HG02763 (cell line): ENCODE results near the gene CISH.
A peak's percentile ranks its signal among the peaks of the same experiment; 100 is the strongest.

Experiments
- ATAC-seq: cut with Tn5 transposase; IDR thresholded peaks from one replicate; pipeline ENCODE4 v1.9.1; 2021; ENCODE audit warnings: mild to moderate bottlenecking, moderate library complexity; ENCODE audit not compliant: unreplicated experiment

The CISH gene

DNA sequence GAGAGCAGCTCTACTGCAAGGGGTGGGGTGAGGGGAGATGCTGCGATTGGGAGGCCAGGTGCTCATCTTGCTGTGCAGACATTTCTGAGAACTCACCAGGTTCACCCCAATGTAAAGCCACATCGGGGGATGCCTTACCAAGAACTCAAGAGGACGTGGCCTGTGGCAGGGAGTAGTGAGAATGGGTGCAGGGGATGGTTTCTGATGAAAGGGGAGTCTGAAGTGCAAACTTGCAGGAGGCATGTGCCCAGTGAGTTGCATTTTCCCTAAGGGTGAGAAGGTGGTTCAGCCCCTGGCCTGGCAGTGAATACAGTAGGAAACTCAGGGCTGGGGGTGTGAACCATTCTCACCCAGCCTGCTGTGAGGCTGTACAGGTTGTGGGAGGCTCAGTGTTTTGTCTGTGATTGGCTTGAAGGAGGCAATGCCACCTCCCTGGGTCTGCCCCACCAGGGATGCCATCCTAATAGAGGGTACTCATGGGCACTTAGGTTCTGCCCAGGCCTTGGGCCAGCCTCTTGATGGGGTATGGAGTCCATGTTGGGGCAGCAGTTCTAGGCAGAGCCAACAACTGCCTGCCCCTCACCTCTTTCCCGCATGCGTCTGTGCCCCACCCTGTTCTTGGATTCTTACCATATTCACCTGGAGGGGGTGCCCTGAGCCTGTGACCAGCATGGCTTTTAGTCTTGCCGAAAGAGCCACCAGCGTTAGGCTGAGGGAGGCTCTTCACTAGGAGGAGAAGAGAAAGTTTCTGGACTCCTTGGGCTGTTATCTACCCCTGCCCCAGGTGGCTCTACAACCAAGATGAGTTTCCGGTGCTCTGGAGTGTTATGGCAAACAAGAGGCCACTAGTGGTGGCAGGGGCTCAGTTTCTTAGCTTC lies 37.8 kb downstream of the CISH start:
- ATAC-seq: no peak

DNA sequence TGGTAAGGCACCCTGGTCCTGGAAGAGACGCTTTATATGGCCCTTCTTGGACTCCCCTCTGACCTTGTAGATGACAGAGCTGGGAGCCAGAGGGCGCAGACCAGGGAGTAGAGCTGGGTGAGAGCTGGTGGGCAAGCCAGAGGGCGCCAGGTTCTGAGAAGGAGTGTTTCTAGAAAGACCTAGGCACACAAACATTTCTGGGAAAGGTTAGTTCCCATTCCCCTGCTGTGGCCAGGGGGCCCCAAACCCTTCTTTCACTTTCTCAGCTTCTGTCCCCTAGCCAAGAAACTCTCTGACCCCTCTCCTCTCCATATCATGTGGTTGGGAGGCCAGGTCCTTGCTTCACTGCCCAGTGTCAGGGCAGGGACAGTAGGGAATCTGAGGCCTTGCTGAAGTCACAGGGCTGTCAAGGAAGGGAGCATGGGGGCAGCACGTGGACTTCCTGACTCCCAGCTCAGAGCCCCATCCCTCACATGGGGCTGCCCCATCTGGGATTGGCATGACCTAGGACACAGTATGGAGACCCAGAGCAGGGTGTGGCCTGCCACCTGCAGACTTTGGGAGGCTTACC lies 38.7 kb downstream of the CISH start:
- no peak for ATAC-seq

DNA sequence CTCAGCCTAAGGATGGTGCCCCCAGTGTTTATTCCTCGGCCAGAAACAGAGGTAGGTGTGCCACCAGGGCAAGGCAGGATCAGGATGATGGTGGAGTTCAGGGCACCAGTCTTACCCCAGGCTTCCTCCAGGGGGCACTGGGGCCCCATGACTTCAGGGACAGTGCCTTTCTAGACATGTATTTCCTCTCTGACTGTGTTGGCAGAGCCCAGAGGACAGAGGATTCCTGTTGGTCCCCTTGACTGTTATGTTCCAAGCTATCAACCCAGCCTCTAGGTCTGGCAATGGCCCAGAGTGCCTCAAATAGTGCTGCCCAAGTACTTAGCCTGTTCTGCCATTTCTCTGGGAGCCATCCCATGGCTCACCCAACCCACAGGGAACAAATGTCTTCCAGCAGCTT lies 39.4 kb downstream of the CISH start:
- ATAC-seq: no peak

DNA sequence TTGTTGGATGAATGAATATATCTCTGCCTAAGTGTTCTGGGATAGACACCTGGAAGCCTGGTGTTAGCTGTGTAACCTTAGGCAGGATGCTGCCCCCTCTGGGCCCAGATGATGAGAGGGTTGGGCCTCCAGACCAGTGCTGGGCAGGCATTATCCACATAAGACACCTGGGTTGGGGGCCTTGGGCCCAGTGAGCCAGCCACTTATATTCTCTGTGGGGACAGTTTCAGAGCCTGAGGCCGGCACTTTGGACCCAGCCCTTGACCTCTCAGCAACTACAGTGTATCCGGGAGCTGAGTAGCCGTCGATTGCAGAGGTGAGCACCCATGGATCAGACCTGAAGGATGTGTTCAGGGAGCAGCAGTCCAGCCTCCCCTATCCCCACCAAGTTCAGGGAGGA lies 40.1 kb downstream of the CISH start:
- ATAC-seq: no peak

- no peak for ATAC-seq
These were observed 40.9 kb downstream of the CISH start for GRCh38 chr3:50570508-50571279.

GRCh38 chr3:50568947-50569749 lies 42.4 kb downstream of the CISH start, which contains the start of gene HEMK1:
TSS of gene HEMK1 (plus strand) at chr3:50569522. CDS start at chr3:50571105, 1,583 bp downstream.
- ATAC-seq: peak; percentile 63

GRCh38 chr3:50567386-50568167 lies 44.0 kb downstream of the CISH start, which contains the start of gene C3orf18:
TSS of gene C3orf18 (minus strand) at chr3:50567747. CDS start at chr3:50565699, 2,048 bp downstream.
- ATAC-seq: peak; percentile 75

DNA sequence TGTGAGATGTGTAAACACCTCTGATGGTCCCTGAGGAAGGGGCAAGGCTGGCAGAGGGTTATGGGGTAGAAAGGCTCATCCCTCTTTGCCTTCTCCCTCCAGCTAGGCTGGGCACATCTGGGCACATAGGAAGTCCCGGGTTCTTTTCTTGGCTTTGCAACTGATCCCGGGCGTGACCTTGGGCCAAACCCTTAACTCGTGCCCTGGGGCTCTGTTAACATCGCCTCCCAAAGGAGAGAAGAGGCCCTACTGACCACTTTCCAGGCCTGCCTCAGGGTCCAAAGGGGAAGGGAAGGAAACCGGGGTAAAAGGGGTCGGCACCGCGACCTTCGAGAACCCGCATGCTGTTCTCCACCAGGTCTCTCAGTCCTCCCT lies 44.6 kb downstream of the CISH start:
- no peak for ATAC-seq

DNA sequence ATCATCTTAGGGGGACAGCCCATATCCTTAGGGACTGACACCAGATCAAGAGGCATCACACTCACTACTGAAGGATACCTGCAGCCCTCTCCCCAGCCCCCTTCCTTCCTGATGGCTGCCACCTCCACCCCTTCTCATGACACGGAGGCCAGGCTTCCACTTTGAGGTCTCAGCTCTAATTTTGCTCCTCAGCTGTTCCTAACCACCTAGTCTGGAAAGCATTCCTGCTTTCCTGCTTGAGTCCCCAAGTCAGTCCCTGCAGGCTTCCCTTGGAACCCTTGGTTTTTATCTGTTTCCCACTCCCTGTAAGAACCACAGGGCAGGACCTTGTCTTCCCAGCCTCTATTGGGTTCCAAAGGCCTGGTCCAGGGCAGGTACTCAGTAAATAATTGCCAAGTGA lies 47.3 kb downstream of the CISH start:
- ATAC-seq: no peak

DNA sequence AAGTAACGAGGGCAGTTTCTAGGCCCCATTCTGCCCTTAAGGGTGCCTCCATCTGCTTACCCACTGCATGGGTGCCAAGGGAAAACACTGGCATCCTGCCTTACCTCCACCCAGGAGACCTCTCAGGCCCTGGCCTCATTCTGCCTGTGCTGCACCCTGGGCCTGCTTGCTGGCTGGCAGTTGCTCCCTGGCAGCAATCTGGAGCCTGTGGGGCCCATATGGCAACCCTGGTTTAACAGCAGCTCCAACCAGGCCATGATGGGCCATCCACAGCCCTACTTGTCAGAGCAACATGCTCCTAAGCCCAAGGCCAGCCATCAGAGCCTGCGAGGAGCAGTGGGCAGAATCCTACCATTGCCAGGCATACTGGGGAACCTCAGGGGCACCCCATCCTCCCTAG lies 47.7 kb downstream of the CISH start:
- no peak for ATAC-seq

DNA sequence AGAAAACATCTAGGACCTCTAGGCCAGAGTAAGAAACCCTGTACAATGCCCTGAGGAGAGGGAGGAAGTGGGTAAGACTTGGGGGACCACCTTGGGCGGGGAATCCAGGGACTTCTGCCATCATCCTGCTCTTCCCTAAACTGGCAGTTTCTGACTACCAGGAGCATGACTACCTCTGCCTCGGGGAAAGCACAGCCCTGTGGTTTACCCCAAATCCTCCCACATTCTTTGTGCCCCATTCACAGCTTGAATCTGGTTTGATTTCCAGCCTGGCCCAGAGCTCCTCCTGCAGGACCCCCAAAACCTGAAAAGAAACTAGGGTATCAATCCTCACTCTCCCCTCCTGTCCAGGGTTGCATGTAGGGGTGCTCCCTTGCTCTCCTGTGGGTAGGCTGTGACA lies 48.7 kb downstream of the CISH start:
- no peak for ATAC-seq

DNA sequence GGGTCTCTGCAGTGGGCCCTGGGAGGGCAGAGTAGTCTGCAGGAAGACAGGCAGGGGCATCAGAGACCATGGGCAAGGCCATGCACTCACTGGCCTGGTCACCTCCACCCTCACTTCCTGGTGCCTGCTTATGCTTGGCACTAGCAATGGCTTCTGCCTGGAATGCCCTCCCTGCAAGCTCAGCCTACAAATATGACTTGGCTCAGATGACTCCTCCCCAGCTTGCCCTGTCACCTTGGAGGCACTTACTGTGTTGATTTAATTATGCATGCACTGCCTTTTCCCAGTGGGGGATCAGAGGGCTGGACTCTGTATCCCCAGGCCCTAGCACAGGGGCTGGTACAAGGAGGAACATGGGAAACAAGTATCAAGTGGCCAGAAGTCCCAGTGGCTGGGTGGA lies 51.9 kb downstream of the CISH start:
- no peak for ATAC-seq

GRCh38 chr3:50557915-50558314 lies 53.7 kb downstream of the CISH start:
- ATAC-seq: no peak

DNA sequence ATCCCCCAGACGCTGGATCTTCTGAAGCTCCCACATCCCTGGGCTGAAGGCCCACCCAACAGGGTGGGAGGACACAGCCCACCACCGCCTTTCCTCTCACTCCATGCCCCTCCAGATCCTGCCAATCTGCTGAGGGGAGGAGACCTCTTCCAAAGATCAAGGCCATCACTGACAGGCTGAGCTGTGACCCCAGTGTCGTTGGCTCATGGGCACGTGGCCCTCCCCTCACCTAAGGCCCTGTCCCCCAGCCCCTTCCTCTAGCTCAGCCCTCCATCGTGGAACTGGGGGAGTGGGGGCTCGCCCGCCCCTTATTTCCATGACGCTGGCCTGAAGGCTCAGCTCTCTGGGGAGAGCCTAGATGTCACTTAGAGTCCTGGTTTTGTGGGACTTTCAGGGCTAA lies 54.5 kb downstream of the CISH start:
- no peak for ATAC-seq
